ENCODE measurements around the gene GRIK1.

GRIK1 gene

DNA sequence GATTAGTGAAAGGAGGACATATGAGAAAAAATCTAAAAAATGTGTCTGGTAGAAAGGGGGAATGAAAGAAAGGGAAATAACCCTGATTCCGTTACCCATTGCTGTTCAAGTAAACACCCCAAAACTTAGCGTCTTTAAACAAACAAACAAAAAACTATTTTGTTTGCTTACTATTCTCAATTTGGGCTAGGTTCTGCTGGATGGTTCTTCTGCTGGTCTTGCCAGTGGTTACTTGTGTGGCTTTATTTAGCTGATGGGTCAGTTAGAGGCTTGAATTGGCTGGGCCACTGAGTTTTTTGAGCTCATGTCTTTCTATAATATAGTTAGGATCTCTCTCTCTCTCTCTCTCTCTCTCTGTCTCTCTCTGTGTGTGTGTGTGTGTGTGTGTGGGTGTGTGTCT is 112.1 kb downstream of the GRIK1 start:
- DNase-seq (ENCODE audit: low read depth in 3 of 3): no peak

DNA sequence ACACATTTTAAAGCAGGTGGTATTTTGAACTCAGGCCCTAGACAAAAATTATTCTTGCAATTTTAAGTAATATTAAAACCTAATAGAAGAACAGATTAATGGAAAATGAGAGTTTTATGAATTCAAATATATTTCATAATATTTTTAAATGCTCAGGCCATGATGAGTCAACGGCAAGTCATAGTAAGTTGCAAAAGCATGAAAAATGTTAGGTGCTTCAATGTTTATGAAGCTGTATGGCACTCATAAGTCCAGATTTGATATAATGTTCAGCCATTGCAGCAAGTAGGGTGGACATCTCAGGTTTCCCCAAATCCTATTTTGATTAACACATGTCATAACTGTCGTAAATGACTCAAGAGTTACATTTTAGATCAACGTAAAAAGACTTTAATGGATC is 112.6 kb downstream of the GRIK1 start:
- no peak for DNase-seq (ENCODE audit: low read depth in 3 of 3)

DNA sequence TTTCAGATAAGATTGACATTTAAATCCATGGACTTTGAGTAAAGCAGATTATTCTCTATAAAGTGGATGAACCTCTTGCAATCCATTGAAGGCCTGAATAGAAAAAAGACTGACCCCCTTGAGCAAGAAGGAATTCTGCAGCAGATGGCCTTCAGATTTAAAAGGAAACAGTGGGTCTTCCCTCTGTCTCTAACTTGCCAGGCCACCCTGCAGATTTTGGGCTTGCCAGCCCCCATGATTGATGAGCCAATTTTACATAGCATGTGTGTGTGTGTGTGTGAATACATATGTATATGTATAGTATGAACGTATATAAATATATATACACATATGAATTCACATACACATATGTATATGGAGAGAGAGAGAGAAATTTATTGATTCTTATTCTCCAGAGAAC is 113.4 kb downstream of the GRIK1 start:
- no peak for DNase-seq (ENCODE audit: low read depth in 3 of 3)

- no peak for DNase-seq (ENCODE audit: low read depth in 3 of 3)
Measured at GRCh38 chr21:29825936-29826335, 113.9 kb downstream of the GRIK1 start.

GRCh38 chr21:29825345-29825744 is 114.5 kb downstream of the GRIK1 start:
- DNase-seq (ENCODE audit: low read depth in 3 of 3): no peak

DNA sequence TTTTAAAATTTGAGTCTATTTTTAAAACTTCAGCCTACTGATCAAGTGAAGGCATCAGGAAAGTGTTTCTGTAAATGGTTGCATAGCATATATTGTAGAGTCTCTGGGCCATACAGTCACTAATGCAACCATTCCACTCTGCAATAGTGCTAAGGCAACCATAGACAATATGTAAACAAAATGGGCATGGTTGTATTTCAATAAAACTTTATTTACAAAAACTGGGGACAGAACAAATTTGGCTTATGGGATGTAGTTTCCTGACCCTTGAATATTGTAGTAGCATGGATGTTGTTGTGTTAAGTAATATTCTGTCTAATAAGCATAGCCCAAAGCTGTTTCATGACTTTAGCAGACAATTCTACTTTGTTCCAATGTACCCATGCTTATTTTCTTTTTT is 117.7 kb downstream of the GRIK1 start:
- no peak for DNase-seq (ENCODE audit: low read depth in 3 of 3)

- DNase-seq (ENCODE audit: low read depth in 3 of 3): no peak
Measured at GRCh38 chr21:29821230-29821629, 118.6 kb downstream of the GRIK1 start.

DNA sequence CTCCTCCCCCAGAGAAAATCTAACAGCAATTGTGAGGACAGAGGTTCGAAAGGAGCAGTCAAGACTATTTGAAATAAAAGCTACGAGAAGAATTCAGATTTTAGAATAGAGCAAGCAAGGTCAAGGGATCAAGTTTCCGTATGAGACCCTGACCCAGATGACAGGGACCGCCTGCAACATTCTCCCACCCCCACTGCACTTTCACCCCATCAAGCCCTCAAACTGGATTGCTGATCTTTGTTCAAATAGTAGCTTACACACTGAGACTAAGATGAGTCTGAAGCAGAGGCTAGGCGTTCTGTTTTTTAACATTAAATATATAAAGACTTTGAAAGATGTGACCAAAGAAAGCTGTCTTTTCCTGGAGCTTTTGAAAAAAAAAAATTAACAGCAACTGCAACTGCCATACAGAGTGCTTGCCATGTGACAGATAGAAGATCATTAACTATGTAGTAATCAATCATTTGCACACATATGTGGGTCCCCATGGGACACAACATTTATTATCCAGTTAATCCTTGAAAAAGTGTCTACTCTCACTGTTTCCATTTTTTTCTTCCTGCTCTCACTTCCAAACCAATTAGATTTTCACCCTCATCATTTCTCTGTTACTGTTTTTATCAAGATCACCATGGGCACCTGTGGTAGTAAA is 120.0 kb downstream of the GRIK1 start:
- no peak for DNase-seq (ENCODE audit: low read depth in 3 of 3)

GRCh38 chr21:29818383-29818921 is 121.3 kb downstream of the GRIK1 start:
- DNase-seq (ENCODE audit: low read depth in 3 of 3): no peak

DNA sequence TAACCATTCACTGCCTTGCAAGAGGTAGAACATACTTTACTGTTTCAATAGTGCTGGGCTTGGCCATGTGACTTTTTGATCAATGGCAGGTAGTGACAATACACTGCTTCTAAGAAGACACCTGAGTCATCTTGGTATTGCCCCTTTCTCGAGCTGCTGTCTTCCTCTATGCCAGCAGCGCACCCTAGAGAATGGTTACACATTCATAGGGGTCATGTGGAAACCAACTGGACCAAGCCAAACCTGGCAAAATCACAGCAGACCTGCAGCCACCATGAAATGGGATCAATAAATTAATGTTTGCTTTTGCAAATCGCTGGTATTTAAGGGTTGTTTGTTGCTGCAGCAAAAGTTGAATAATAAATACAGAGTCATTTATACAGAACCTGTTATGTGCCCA is 122.3 kb downstream of the GRIK1 start:
- DNase-seq (ENCODE audit: low read depth in 3 of 3): no peak

DNA sequence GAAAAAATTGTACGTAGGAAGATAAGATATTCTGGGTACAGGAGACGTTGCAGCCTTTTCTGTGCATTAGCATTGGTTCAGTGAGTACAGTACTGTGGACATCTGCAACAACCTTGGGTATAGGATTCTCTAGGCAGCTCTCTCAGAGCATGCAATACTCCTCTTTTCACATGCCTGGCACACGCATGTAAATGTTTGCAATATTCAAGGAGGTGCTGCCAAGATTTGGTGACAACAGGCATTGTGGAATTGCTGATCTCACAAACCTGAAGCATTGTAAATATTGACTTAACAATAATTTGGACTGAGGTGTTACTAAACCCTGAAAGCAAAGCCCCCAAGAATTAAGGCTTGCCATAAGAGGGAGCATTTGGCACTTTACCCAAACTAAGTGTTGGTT is 126.8 kb downstream of the GRIK1 start:
- no peak for DNase-seq (ENCODE audit: low read depth in 3 of 3)

GRCh38 chr21:29810871-29811270 is 128.9 kb downstream of the GRIK1 start:
- no peak for DNase-seq (ENCODE audit: low read depth in 3 of 3)

- no peak for DNase-seq (ENCODE audit: low read depth in 3 of 3)
Measured at GRCh38 chr21:29808153-29808552, 131.6 kb downstream of the GRIK1 start.

- DNase-seq (ENCODE audit: low read depth in 3 of 3): no peak
Measured at GRCh38 chr21:29805105-29805504, 134.7 kb downstream of the GRIK1 start.

DNA sequence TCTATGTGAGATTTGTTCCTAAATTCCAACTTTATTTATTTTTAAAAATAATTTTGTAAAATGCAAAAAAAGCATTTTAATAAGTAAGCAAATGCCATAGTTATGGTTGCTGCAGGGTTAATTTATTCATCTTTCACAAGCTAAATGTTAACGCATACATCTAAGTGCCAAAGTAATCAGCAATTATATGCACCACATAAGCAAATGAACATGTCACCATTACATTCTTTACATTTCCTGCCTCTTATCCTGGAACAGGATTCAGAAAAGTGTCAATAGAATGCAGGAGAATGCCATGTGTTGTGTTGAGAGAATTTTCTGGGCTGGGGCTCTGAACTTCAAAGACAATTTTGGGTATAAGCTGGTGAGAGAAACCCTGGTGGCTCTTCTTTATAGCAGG is 136.6 kb downstream of the GRIK1 start:
- no peak for DNase-seq (ENCODE audit: low read depth in 3 of 3)

DNA sequence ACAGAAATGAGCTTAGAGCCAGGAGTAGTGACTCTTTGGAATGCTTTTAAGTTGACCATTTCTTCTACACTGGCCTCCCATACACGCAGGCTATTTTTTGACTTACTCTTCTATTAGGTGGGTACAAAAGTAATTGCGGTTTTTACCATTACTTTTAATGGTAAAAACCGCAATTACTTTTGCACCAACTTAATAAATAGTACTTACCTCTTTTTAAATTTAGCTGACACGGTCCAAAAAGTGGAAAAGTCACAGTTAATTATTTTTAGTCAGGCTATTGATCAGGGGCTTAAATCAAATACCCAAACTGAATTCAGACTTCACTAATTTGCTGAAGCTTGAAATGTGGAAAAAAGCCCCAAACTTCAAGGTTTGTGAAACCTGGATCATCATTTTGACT is 138.7 kb downstream of the GRIK1 start:
- no peak for DNase-seq (ENCODE audit: low read depth in 3 of 3)

DNA sequence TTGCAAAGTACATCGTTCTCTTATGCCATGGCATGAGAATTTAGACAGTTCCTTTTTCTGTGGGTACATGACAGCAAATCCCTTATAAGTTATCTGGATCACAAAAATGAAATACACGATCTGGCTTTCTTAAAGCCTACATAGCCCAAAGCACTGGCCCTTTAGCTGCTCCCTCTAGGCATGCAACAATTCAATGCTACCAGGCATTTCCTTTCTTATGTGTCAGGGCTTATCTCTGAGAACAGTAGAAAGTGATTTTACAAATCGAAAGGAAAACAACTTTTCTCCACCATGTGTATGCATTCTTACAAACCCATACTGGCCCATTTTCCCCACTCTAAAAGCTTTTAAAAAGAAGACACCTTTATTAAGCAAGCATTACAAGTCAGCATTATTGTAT is 139.7 kb downstream of the GRIK1 start:
- DNase-seq (ENCODE audit: low read depth in 3 of 3): no peak

GRCh38 chr21:29798840-29799239 is 141.0 kb downstream of the GRIK1 start:
- no peak for DNase-seq (ENCODE audit: low read depth in 3 of 3)

DNA sequence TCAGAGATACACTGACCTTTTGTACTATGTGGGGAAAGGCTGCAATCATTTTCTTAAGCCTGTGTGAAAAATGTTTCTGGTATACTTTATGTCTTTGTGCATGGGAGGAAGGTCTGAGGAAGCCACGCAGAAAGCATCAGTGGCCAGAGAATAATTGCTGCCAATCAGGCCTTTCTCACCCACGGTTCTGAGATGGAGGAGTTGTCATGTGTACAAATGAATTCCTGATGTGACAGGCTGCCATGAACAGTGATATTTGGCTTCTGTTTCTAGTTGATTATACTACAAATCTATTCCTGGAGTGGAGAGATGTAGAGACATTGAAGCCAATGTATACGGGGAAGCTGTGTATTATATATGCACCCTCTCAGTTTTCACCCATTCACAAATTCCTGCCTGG is 142.6 kb downstream of the GRIK1 start:
- DNase-seq (ENCODE audit: low read depth in 3 of 3): no peak

DNA sequence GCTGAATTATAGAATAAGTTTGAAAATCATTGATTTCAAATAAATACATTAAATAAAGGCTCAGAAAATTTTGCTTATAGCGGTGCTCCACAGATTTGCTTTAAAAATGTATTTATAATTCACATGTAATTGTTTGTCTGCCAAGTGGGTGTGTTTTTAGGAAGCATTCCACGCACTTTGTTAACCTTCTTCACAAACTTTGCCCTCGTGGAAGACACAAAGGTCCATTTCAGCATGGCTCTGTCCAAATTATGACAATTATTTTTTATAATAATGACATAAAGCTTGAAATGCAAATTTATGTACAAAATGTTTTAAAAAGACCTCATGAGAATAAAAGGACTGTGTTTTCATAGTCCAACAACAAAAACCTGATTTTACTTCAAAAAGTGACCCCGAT is 146.1 kb downstream of the GRIK1 start:
- DNase-seq (ENCODE audit: low read depth in 3 of 3): no peak

DNA sequence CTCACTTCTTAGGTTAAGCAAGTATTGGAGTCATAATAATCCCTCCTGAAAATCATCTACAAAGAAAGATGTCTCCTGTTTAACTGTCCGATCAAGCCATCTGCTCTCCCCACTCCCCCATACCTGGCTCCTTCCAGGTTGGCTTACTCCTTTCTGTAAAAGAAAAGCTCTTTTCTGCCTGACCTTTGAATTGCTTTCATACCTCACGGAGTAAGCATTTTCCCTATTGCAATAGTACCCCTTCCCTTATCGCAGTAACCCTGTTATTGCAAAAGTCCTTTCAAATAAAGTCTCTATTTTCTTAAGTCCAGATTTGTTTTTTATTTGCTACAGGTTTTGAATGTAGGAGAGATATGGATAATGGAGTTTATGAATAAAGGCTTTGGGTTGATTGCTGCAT is 150.4 kb downstream of the GRIK1 start:
- no peak for DNase-seq (ENCODE audit: low read depth in 3 of 3)

DNA sequence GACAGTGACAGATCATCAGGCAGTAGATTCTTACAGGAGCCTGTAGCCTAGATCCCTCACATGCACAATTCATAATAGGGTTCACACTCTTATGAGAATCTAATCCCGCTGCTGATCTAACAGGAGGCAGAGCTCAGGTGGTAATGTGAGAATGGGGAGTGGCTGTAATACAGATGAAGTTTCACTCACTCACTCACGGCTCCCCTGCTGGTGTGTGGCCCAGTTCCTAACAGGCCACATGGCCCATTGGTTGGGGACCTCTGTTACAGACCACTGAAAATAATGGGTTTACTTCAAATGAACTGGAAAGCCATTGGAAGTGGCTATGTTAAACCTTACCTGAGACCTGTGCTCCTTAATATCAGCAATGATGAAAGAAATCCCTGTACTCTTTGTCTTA is 151.0 kb downstream of the GRIK1 start:
- no peak for DNase-seq (ENCODE audit: low read depth in 3 of 3)

DNA sequence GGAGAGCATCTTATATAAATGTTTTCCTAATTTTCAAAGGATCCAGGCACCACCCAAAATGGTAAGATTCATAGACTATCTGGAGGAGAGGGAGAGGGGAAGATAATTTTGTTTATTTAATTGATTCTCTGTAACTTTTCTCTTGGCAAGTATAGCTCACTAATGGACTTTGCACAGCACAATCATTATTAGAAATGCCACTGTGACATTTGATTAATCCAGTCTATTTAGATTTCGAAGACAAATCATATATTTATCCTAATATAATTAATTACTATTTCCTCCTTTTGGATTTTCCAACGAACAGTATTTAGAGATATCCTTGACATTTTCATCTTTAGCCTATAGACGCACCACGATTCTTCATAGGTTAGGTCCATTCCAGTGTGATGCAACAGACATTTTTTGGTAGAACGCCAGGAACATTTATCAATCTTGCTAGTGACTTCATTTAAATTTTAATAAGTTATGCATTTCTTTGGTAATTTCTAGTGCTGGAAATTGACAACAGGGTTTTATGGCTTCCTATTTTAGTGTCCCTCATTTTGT is 152.4 kb downstream of the GRIK1 start:
- no peak for DNase-seq (ENCODE audit: low read depth in 3 of 3)

Data from stimulated activated CD4-positive, alpha-beta T cell treated with anti-CD3 and anti-CD28 coated beads, TNF-alpha, amount 100 ng/mL, for 24 hours (primary cell).